Measurements from ENCODE around the gene AHCYL1.
A peak's percentile ranks its signal among the peaks of the same experiment; 100 is the strongest.

Gene AHCYL1

GRCh38 chr1:109994654-109995053 lies 10.1 kb downstream of the AHCYL1 start:
- Mint-ChIP-seq H3K4me1 (peaks cover 39% of the 10 kb centered on the region), H3K9me3 (no peaks in the 10 kb centered on the region), H3K36me3 (ENCODE audit: low read depth) (peaks cover 29% of the 10 kb centered on the region), H3K4me3 (no peak overlapping the region), H3K27me3 (ENCODE audit: low read depth) (no peaks in the 10 kb centered on the region), H3K27ac (no peak overlapping the region)
- no peak for TF ChIP-seq CTCF (IDR thresholded peaks at IDR 0.05; ENCODE audit: unreplicated experiment in 3 of 3)

GRCh38 chr1:109995536-109995935 lies 11.0 kb downstream of the AHCYL1 start:
- H3K9me3 Mint-ChIP-seq = no peaks in the 10 kb centered on the region
- peak overlapping the region in 2 of 3 experiments; percentile 22 to 43 for H3K27ac Mint-ChIP-seq
- H3K36me3 Mint-ChIP-seq (ENCODE audit: low read depth) = peaks cover 25% of the 10 kb centered on the region
- no peaks in the 10 kb centered on the region for H3K27me3 Mint-ChIP-seq (ENCODE audit: low read depth)
- H3K4me3 Mint-ChIP-seq = no peak overlapping the region
- peaks cover 34% of the 10 kb centered on the region for H3K4me1 Mint-ChIP-seq
- TF ChIP-seq CTCF (IDR thresholded peaks at IDR 0.05; ENCODE audit: unreplicated experiment in 3 of 3) = no peak

- Mint-ChIP-seq H3K36me3 (ENCODE audit: low read depth) (peaks cover 18% of the 10 kb centered on the region), H3K27ac (no peak overlapping the region), H3K4me3 (no peak overlapping the region), H3K9me3 (no peaks in the 10 kb centered on the region), H3K27me3 (ENCODE audit: low read depth) (no peaks in the 10 kb centered on the region), H3K4me1 (peaks cover 27% of the 10 kb centered on the region)
- TF ChIP-seq CTCF (IDR thresholded peaks at IDR 0.05; ENCODE audit: unreplicated experiment in 3 of 3) = no peak
Observed at GRCh38 chr1:109996476-109996875, 11.9 kb downstream of the AHCYL1 start.

GRCh38 chr1:109997204-109997866 lies 12.8 kb downstream of the AHCYL1 start:
- Mint-ChIP-seq H3K27me3 (ENCODE audit: low read depth) (no peaks in the 10 kb centered on the region), H3K36me3 (ENCODE audit: low read depth) (peaks cover 16% of the 10 kb centered on the region), H3K4me3 (no peak overlapping the region), H3K9me3 (no peaks in the 10 kb centered on the region), H3K4me1 (peaks cover 28% of the 10 kb centered on the region), H3K27ac (peak overlapping the region; percentile 8 to 82 (median 21))
- TF ChIP-seq CTCF (IDR thresholded peaks at IDR 0.05; ENCODE audit: unreplicated experiment in 3 of 3) = no peak

GRCh38 chr1:109997867-109998229 lies 13.3 kb downstream of the AHCYL1 start:
- Mint-ChIP-seq H3K9me3 (no peaks in the 10 kb centered on the region), H3K4me3 (no peak overlapping the region), H3K36me3 (ENCODE audit: low read depth) (peaks cover 16% of the 10 kb centered on the region), H3K27ac (peak overlapping the region; percentile 4 to 82 (median 8)), H3K27me3 (ENCODE audit: low read depth) (no peaks in the 10 kb centered on the region), H3K4me1 (peaks cover 33% of the 10 kb centered on the region)
- TF ChIP-seq CTCF (IDR thresholded peaks at IDR 0.05; ENCODE audit: unreplicated experiment in 3 of 3) = no peak

GRCh38 chr1:110002695-110003094 lies 18.1 kb downstream of the AHCYL1 start:
- TF ChIP-seq CTCF (IDR thresholded peaks at IDR 0.05; ENCODE audit: unreplicated experiment in 3 of 3) = no peak
- H3K4me3 Mint-ChIP-seq = no peak overlapping the region
- peak overlapping the region; percentile 91 to 95 (median 95) for H3K27ac Mint-ChIP-seq
- H3K36me3 Mint-ChIP-seq (ENCODE audit: low read depth) = no peaks in the 10 kb centered on the region
- no peaks in the 10 kb centered on the region for H3K9me3 Mint-ChIP-seq
- no peaks in the 10 kb centered on the region for H3K27me3 Mint-ChIP-seq (ENCODE audit: low read depth)
- H3K4me1 Mint-ChIP-seq = peaks cover 58% of the 10 kb centered on the region

Measured in nephron (organoid).